CD4-positive, alpha-beta T cell treated with Interferon gamma for 1 hour (primary cell): ENCODE data around the gene TVP23C.

Source experiments
- DNase-seq: peaks from one replicate; pipeline ENCODE4 v3.0.0-alpha.2; 2020

Gene TVP23C

GRCh38 chr17:15494821-15495220 lies 68.5 kb downstream of the TVP23C start:
- DNase-seq = no peak

- no peak for DNase-seq
Measured at GRCh38 chr17:15493693-15494035, 69.6 kb downstream of the TVP23C start.

GRCh38 chr17:15492791-15493692 lies 70.2 kb downstream of the TVP23C start:
- no peak for DNase-seq

- no peak for DNase-seq
Measured at GRCh38 chr17:15492186-15492585, 71.1 kb downstream of the TVP23C start.

- DNase-seq = no peak
Measured at GRCh38 chr17:15490634-15491261, 72.5 kb downstream of the TVP23C start.

GRCh38 chr17:15488557-15488956 lies 74.7 kb downstream of the TVP23C start:
- no peak for DNase-seq

GRCh38 chr17:15485045-15485444 lies 78.2 kb downstream of the TVP23C start:
- DNase-seq = no peak

- no peak for DNase-seq
Measured at GRCh38 chr17:15483431-15483830, 79.9 kb downstream of the TVP23C start.

- no peak for DNase-seq
Measured at GRCh38 chr17:15482476-15482875, 80.8 kb downstream of the TVP23C start.

GRCh38 chr17:15481481-15481880 lies 81.8 kb downstream of the TVP23C start:
- DNase-seq = no peak

GRCh38 chr17:15480204-15480603 lies 83.1 kb downstream of the TVP23C start:
- no peak for DNase-seq

- no peak for DNase-seq
Measured at GRCh38 chr17:15479703-15480102, 83.6 kb downstream of the TVP23C start.

GRCh38 chr17:15478845-15479244 lies 84.4 kb downstream of the TVP23C start:
- DNase-seq = no peak

GRCh38 chr17:15475631-15476354 lies 87.5 kb downstream of the TVP23C start:
- no peak for DNase-seq

GRCh38 chr17:15472891-15473290 lies 90.4 kb downstream of the TVP23C start:
- DNase-seq = no peak

- no peak for DNase-seq
Measured at GRCh38 chr17:15470536-15470935, 92.7 kb downstream of the TVP23C start.

- DNase-seq = no peak
Measured at GRCh38 chr17:15469260-15469659, 94.0 kb downstream of the TVP23C start.

- DNase-seq = no peak
Measured at GRCh38 chr17:15468126-15468525, 95.2 kb downstream of the TVP23C start.

- no peak for DNase-seq
Measured at GRCh38 chr17:15467592-15467991, 95.7 kb downstream of the TVP23C start, which contains the start of gene CDRT4. Gene CDRT4 (minus strand): TSS chr17:15467621. CDS start chr17:15440238, 27,383 bp downstream.

GRCh38 chr17:15466131-15466530 lies 97.2 kb downstream of the TVP23C start:
- no peak for DNase-seq

- no peak for DNase-seq
Measured at GRCh38 chr17:15465045-15465701, 98.1 kb downstream of the TVP23C start.

- no peak for DNase-seq
Measured at GRCh38 chr17:15464231-15464985, 98.9 kb downstream of the TVP23C start.
